OCI-LY7 (cell line): ENCODE measurements around the gene DGLUCY.

Source experiments
- EZH2phosphoT487 ChIP-seq: fragments of 200-600 bp; sonication (generic); IDR thresholded peaks from 2 replicates; pipeline ENCODE4 v1.6.1; 2018; ENCODE audit warnings: low read depth, borderline replicate concordance, mild to moderate bottlenecking, mixed run types, antibody characterized with exemption, low read length, moderate library complexity, mixed read lengths
- TF ChIP-seq, protein P1 (sequence below): fragments of 200-600 bp; sonication (generic); conservative IDR thresholded peaks from 2 replicates; pipeline ENCODE4 v1.5.1; 2014; ENCODE audit warnings: mild to moderate bottlenecking, antibody characterized with exemption, low read length, moderate library complexity, mixed read lengths

DNA sequence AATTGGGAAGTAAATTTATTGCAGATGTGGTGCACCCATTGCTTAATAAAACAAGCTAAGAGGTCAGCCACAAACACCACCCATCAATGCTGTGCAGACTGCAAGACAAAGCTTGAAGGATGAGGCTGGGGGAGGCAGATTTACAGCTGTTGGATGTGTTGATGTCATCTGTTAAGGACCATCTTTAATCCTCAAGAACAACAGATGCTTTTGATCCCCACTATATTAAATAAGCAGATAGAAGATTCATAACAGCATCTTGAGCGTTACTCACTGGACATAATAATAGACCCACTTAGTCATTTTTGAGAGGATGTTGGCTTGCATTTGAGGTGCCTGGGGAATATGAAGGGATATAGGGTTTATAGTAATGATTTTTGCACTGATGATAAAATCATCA, 71.8 kb downstream of the DGLUCY start:
- TF ChIP-seq, protein P1, sequence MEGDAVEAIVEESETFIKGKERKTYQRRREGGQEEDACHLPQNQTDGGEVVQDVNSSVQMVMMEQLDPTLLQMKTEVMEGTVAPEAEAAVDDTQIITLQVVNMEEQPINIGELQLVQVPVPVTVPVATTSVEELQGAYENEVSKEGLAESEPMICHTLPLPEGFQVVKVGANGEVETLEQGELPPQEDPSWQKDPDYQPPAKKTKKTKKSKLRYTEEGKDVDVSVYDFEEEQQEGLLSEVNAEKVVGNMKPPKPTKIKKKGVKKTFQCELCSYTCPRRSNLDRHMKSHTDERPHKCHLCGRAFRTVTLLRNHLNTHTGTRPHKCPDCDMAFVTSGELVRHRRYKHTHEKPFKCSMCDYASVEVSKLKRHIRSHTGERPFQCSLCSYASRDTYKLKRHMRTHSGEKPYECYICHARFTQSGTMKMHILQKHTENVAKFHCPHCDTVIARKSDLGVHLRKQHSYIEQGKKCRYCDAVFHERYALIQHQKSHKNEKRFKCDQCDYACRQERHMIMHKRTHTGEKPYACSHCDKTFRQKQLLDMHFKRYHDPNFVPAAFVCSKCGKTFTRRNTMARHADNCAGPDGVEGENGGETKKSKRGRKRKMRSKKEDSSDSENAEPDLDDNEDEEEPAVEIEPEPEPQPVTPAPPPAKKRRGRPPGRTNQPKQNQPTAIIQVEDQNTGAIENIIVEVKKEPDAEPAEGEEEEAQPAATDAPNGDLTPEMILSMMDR = no peak
- TF ChIP-seq EZH2phosphoT487 = no peak
